Liver (tissue), 9 donors: ENCODE measurements around the gene ANXA10. TPM values are rescaled to one million over a fixed set of nuclear protein-coding genes. Genes with fewer than 3 reads are reported as not detected.

ENCODE experiments used
- DNase-seq: peaks from one replicate; pipeline ENCODE4 v3.0.0-alpha.2; 2017; ENCODE audit warnings: low spot score
- H3K27ac ChIP-seq, 2 donors: one replicate each; pipeline ENCODE4 v1.7.0; 2013; ENCODE audit warnings: inconsistent platforms in 2 of 2, low read length in 2 of 2, control low read depth in 1 of 2, low read depth in 1 of 2, mild to moderate bottlenecking in 1 of 2
- H3K27me3 ChIP-seq, 4 donors: one replicate each; pipeline versions ENCODE4 v1.6.1 to v1.7.0; 2013; ENCODE audit warnings: low read length in 3 of 4, inconsistent platforms in 1 of 4, mild to moderate bottlenecking in 1 of 4, moderate library complexity in 1 of 4; ENCODE audit not compliant: control insufficient read depth in 4 of 4, insufficient read depth in 4 of 4
- H3K36me3 ChIP-seq, 4 donors: one replicate each; pipeline versions ENCODE4 v1.6.1 to v1.7.0; 2013; ENCODE audit warnings: low read length in 3 of 4, mild to moderate bottlenecking in 3 of 4, low read depth in 1 of 4, moderate library complexity in 1 of 4; ENCODE audit not compliant: control insufficient read depth in 4 of 4, insufficient read depth in 3 of 4
- H3K4me1 ChIP-seq, 4 donors: one replicate each; pipeline versions ENCODE4 v1.6.1 to v1.7.0; 2013; ENCODE audit warnings: low read length in 3 of 4, mild to moderate bottlenecking in 3 of 4, moderate library complexity in 1 of 4; ENCODE audit not compliant: control insufficient read depth in 4 of 4, insufficient read depth in 4 of 4
- H3K4me3 ChIP-seq, 3 donors: one replicate each; pipeline versions ENCODE4 v1.6.1 to v1.7.0; 2013; ENCODE audit warnings: low read length in 3 of 3, control low read depth in 1 of 3, low read depth in 1 of 3, mild to moderate bottlenecking in 1 of 3
- H3K9ac ChIP-seq, 2 donors: one replicate each; pipeline ENCODE4 v1.7.0; 2013; ENCODE audit warnings: low read length in 2 of 2, mild to moderate bottlenecking in 2 of 2, moderate library complexity in 2 of 2, control low read depth in 1 of 2, low read depth in 1 of 2
- H3K9me3 ChIP-seq, 4 donors: one replicate each; pipeline versions ENCODE4 v1.6.1 to v1.7.0; 2013; ENCODE audit warnings: low read length in 3 of 4; ENCODE audit not compliant: control insufficient read depth in 4 of 4
- ATF3 ChIP-seq: IDR thresholded peaks from 2 replicates; pipeline ENCODE4 v1.6.1; 2016; ENCODE audit warnings: antibody characterized with exemption
- CTCF ChIP-seq: fragments of 150-350 bp; IDR thresholded peaks from 2 replicates; pipeline ENCODE4 v1.5.1; 2017; ENCODE audit warnings: improper control_type of control experiment, low read depth, low read length; ENCODE audit not compliant: missing input control
- EGR1 ChIP-seq, 2 donors: IDR thresholded peaks; 2 replicates each; pipeline ENCODE4 v1.6.1; 2016 to 2018; ENCODE audit warnings: antibody characterized with exemption in 2 of 2, low read depth in 2 of 2
- FOXA1 ChIP-seq: IDR thresholded peaks from 2 replicates; pipeline ENCODE4 v1.6.1; 2016; ENCODE audit warnings: antibody characterized with exemption
- FOXA2 ChIP-seq: IDR thresholded peaks from 2 replicates; pipeline ENCODE4 v1.6.1; 2016; ENCODE audit warnings: antibody characterized with exemption
- GABPA ChIP-seq, 2 donors: IDR thresholded peaks in 1 of 2; conservative IDR thresholded peaks in 1 of 2; 2 replicates each; pipeline ENCODE4 v1.6.1; 2016; ENCODE audit warnings: antibody characterized with exemption in 2 of 2, mild to moderate bottlenecking in 1 of 2, moderate library complexity in 1 of 2
- HNF4A ChIP-seq, 2 donors: conservative IDR thresholded peaks; 2 replicates each; pipeline ENCODE4 v1.6.1; 2016; ENCODE audit warnings: antibody characterized with exemption in 2 of 2, mild to moderate bottlenecking in 2 of 2
- HNF4G ChIP-seq: IDR thresholded peaks from 2 replicates; pipeline ENCODE4 v1.6.1; 2016; ENCODE audit warnings: antibody characterized with exemption
- JUND ChIP-seq, 2 donors: IDR thresholded peaks; 2 replicates each; pipeline ENCODE4 v1.6.1; 2016; ENCODE audit warnings: antibody characterized with exemption in 2 of 2
- MAX ChIP-seq: IDR thresholded peaks from 2 replicates; pipeline ENCODE4 v1.6.1; 2016; ENCODE audit warnings: antibody characterized with exemption
- NR2F2 ChIP-seq: IDR thresholded peaks from 2 replicates; pipeline ENCODE4 v1.6.1; 2016; ENCODE audit warnings: antibody characterized with exemption
- RAD21 ChIP-seq, 2 donors: IDR thresholded peaks; 2 replicates each; pipeline ENCODE4 v1.6.1; 2016; ENCODE audit warnings: antibody characterized with exemption in 2 of 2, mild to moderate bottlenecking in 2 of 2
- REST ChIP-seq: IDR thresholded peaks from 2 replicates; pipeline ENCODE4 v1.6.1; 2016; ENCODE audit warnings: antibody characterized with exemption, mild to moderate bottlenecking
- RXRA ChIP-seq, 2 donors: IDR thresholded peaks; 2 replicates each; pipeline ENCODE4 v1.6.1; 2017 to 2018; ENCODE audit warnings: antibody characterized with exemption in 2 of 2, mild to moderate bottlenecking in 1 of 2
- SP1 ChIP-seq: IDR thresholded peaks from 2 replicates; pipeline ENCODE4 v1.6.1; 2018; ENCODE audit warnings: antibody characterized with exemption, mild to moderate bottlenecking
- TAF1 ChIP-seq: conservative IDR thresholded peaks from 2 replicates; pipeline ENCODE4 v1.6.1; 2016; ENCODE audit warnings: antibody characterized with exemption, mild to moderate bottlenecking
- YY1 ChIP-seq: IDR thresholded peaks from 2 replicates; pipeline ENCODE4 v1.6.1; 2016; ENCODE audit warnings: antibody characterized with exemption, mild to moderate bottlenecking
- ZBTB33 ChIP-seq: IDR thresholded peaks from 2 replicates; pipeline ENCODE4 v1.6.1; 2016; ENCODE audit warnings: antibody characterized with exemption
- WGBS: extraction: QIAGEN DNeasy Blood & Tissue Kit; methylation state at CpG from one replicate; pipeline ENCODE4 v1.1.7; 2013; 5-methylcytosine and 5-hydroxymethylcytosine counted together
- polyA plus RNA-seq, 2 donors: library from polyadenylated mRNA; stranded (reverse) in 1 of 2; unstranded in 1 of 2; fragments of 200-250 nt in 1 of 2; fragments of >200 nt in 1 of 2; fragmentation: Nextera tagmentation in 1 of 2; extraction: Ambion mirVana in 1 of 2; gene quantifications; one replicate each; pipeline versions ENCODE4 v1.2.1 to v1.2.3, GENCODE V29; 2013 to 2015
- total RNA-seq, 2 donors: library from RNA; depleted of rRNA; stranded (reverse); fragments of >200 nt; gene quantifications; one replicate each; pipeline ENCODE4 v1.2.3, GENCODE V29; 2014
- donor health status: healthy.
- donor health status: healthy.
- donor health status: healthy.
- donor health status: healthy.
- donor health status: healthy.

The ANXA10 gene
- total and polyA plus RNA-seq, 4 donors: 6.3 to 45.4 (median 28.3) TPM

GRCh38 chr4:168051526-168051925 is 40.8 kb upstream of the ANXA10 start:
- Histone ChIP-seq H3K9ac (no peak overlapping the region), H3K4me1 (no peaks in the 10 kb centered on the region), H3K27me3 (no peaks in the 10 kb centered on the region), H3K27ac (no peak overlapping the region), H3K36me3 (no peaks in the 10 kb centered on the region), H3K9me3 (peaks cover 0 to 4% (median 3%) of the 10 kb centered on the region in 4 donors), H3K4me3 (no peak overlapping the region)
- no peak for DNase-seq
- TF ChIP-seq GABPA (IDR thresholded peaks at IDR 0.05 in 1 of 2, conservative IDR thresholded peaks at IDR 0.05 in 1 of 2) (no peak), CTCF (no peak), FOXA2 (no peak)

- H3K9ac ChIP-seq: no peak overlapping the region
- H3K9me3 ChIP-seq: no peaks in the 10 kb centered on the region
- peaks cover 0 to 3% (median 0%) of the 10 kb centered on the region in 4 donors for H3K27me3 ChIP-seq
- no peak overlapping the region for H3K4me3 ChIP-seq
- H3K36me3 ChIP-seq: no peaks in the 10 kb centered on the region
- WGBS: 87% methylated on average over 3 of the region's 3 CpGs
- TF ChIP-seq REST (no peak), FOXA1 (no peak), HNF4G (no peak), YY1 (no peak), HNF4A (conservative IDR thresholded peaks at IDR 0.05) (no peak), CTCF (no peak), GABPA (IDR thresholded peaks at IDR 0.05 in 1 of 2, conservative IDR thresholded peaks at IDR 0.05 in 1 of 2) (no peak), ATF3 (no peak), JUND (IDR thresholded peaks at IDR 0.05) (no peak), TAF1 (no peak), RXRA (IDR thresholded peaks at IDR 0.05) (no peak), SP1 (no peak), RAD21 (IDR thresholded peaks at IDR 0.05) (no peak), MAX (no peak), ZBTB33 (no peak), EGR1 (IDR thresholded peaks at IDR 0.05; ENCODE audit: low read depth in 2 of 2) (no peak), NR2F2 (no peak)
- H3K27ac ChIP-seq: no peak overlapping the region
- no peaks in the 10 kb centered on the region for H3K4me1 ChIP-seq
- no peak for DNase-seq
Observed at GRCh38 chr4:168057412-168057811, 34.9 kb upstream of the ANXA10 start.
